AG04450 (cell line): ENCODE results near the gene FAM185A. TPM values are rescaled to one million over a fixed set of nuclear protein-coding genes. Genes with fewer than 3 reads are reported as not detected.
"Not testable (repeated sequence)": the region's sequence is repeated elsewhere in the genome, so short reads cannot be mapped to it uniquely, and the experiment has no call there.

ENCODE experiments used
- CTCF ChIA-PET: fragments of 300-600, 350-600 bp; formaldehyde crosslinking; extraction: SDS; loops from one replicate; lab custom pipeline; 2022; ENCODE audit warnings: antibody characterized with exemption, inconsistent platforms; lab: Charles Lee
- POLR2A ChIA-PET: fragments of 350-600 bp; formaldehyde crosslinking; extraction: SDS; loops from one replicate; lab custom pipeline; 2021; ENCODE audit warnings: antibody characterized with exemption, inconsistent platforms; lab: Yijun Ruan, JAX
- DNase-seq: peaks from one replicate; pipeline ENCODE4 v3.0.0-alpha.2; 2011; ENCODE audit warnings: low read depth, low spot score
- H3K27ac ChIP-seq: one replicate; pipeline ENCODE4 v1.5.1; 2012; ENCODE audit warnings: low read depth, low read length, control low read depth
- H3K27me3 ChIP-seq: one replicate; pipeline ENCODE4 v1.6.0; 2012; ENCODE audit warnings: low read length; ENCODE audit not compliant: control insufficient read depth, insufficient read depth
- H3K4me3 ChIP-seq: 2 replicates; pipeline ENCODE4 v1.5.1; 2011; ENCODE audit warnings: mild to moderate bottlenecking, low read depth, low read length, control low read depth
- H3K9me3 ChIP-seq: 2 replicates; pipeline ENCODE4 v1.5.1; 2012; ENCODE audit warnings: low read length; ENCODE audit not compliant: control insufficient read depth, insufficient read depth
- polyA plus RNA-seq: library from polyadenylated mRNA; depleted of rRNA; stranded (reverse); fragments of >200 nt; gene quantifications from 2 replicates; pipeline ENCODE4 v1.2.3, GENCODE V29; 2011
- TF ChIP-seq, protein P1 (sequence below): IDR thresholded peaks from 2 replicates; pipeline ENCODE4 v1.5.1; 2011; ENCODE audit warnings: low read depth, low read length, control low read depth, inconsistent platforms

The FAM185A gene
- polyA plus RNA-seq, 1 experiment: 4.0 TPM

DNA sequence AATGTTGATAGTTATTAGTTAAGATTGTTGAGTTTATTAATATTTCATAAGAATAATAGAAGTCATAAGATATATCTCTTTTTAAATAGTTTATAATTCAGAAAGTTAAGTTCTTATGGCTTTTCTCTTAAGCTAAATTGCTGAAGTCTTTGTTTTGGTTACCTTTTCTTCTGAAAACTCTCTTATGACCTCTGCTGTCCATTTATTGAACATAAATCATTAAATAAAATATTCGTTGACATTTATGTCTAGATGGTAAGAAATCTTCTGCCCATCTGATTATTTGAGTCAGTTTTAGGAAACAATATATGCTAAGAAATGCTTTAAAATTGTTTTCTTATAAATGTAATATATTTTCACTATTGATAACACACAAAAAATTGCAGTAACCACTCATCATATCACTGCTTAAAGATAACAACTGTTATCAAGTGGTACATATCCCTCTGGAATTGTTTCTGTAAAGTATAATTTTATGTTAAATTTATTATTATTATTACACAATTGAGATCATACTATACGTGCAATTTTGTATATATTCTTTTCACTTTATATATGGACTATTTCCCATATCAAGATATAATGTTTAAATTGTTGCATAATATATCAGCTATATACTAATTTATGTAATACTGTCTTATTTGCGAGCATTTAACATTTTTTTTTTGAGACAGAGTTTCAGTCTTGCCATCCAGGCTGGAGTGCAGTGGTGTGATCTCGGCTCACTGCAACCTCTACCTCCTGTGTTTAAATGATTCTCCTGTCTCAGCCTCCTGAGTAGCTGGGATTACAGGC, 3.1 kb upstream of the FAM185A start:
- CTCF ChIA-PET: interaction anchor here (0.6 kb wide), 1 partner anchor 13 kb away, joined by 10 read pairs; no protein-coding TSS in a partner anchor

DNA sequence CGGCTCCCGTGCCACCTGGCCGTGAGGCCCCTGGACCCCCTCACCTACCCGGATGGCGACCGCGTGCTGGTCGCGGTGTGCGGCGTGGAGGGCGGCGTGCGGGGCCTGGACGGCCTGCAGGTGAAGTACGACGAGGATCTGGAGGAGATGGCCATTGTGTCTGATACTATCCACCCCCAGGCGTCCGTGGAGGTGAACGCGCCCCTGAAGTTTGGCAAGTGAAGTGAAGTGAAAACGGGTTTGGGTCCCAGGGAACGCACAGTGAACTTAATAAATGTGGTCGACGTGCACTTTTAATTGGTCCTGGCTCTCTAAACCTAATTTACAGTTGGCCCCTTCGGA, 617 bp downstream of the FAM185A start:
- CTCF ChIA-PET, H3K9me3 ChIP-seq, H3K27me3 ChIP-seq, POLR2A ChIA-PET, H3K27ac ChIP-seq, DNase-seq: not testable (repeated sequence)
- peak overlapping the region; percentile 69 for H3K4me3 ChIP-seq

More for the DNA sequence above, 3.1 kb upstream of the FAM185A start:
- H3K27ac ChIP-seq, POLR2A ChIA-PET, H3K4me3 ChIP-seq, DNase-seq, H3K9me3 ChIP-seq, H3K27me3 ChIP-seq: not testable (repeated sequence)

DNA sequence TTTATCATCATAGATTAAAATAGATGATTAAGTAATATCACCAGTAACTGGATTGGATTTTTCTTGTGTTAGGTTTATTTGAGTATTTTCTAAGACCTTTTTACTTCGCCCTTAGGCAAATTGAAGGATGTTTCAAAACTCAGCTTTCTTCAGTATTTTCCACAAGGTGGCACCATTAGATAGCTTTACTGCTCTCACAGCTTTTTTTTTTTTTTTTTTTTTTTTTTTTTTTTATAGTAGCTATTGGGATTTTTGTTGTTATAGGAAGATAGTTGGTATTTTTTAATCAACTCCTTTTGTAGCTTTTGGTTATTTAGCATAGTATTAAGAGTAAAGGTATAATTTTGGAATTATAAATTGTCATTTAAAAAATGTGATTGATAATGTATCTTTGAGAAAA, 9.4 kb downstream of the FAM185A start:
- H3K4me3 ChIP-seq, H3K9me3 ChIP-seq, H3K27me3 ChIP-seq, DNase-seq, H3K27ac ChIP-seq: not testable (repeated sequence)
- TF ChIP-seq, protein P1, sequence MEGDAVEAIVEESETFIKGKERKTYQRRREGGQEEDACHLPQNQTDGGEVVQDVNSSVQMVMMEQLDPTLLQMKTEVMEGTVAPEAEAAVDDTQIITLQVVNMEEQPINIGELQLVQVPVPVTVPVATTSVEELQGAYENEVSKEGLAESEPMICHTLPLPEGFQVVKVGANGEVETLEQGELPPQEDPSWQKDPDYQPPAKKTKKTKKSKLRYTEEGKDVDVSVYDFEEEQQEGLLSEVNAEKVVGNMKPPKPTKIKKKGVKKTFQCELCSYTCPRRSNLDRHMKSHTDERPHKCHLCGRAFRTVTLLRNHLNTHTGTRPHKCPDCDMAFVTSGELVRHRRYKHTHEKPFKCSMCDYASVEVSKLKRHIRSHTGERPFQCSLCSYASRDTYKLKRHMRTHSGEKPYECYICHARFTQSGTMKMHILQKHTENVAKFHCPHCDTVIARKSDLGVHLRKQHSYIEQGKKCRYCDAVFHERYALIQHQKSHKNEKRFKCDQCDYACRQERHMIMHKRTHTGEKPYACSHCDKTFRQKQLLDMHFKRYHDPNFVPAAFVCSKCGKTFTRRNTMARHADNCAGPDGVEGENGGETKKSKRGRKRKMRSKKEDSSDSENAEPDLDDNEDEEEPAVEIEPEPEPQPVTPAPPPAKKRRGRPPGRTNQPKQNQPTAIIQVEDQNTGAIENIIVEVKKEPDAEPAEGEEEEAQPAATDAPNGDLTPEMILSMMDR: peak; percentile 30; the same call in 1 of the 2 replicates
- ChIA-PET POLR2A (interaction anchor here (0.6 to 1.2 kb wide), 3 partner anchors 132 to 248 kb away, joined by 3 to 17 read pairs (median 6); partner anchors contain the start of gene LRRC17), CTCF (interaction anchor here (0.6 to 1.9 kb wide), 18 partner anchors 12 to 546 kb away, joined by 3 to 50 read pairs (median 6); partner anchors contain the start of genes ARMC10 and FBXL13)

DNA sequence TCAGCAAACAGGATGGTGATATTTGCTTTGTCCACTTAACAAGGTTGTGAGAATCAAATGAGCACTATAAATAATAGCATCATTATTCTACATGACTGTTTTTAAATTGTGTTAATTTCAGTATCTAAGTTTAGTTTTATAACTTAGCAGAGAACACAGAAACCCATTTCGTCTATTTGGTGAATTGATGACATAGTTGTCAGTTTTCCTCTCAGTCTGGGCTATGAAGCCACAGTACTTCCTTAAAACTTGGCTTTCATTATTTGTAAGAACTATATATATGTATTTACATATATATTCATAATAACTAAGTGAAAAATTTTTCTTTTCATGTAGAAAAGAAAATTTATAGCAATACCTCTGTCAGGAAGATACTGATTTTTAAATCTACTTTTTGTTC, 11.1 kb downstream of the FAM185A start:
- CTCF ChIA-PET: interaction anchor here (1.0 to 1.4 kb wide), 2 partner anchors 302 to 315 kb away, joined by 3 to 37 read pairs; partner anchors contain the start of genes ARMC10 and FBXL13
- H3K9me3 ChIP-seq, H3K27ac ChIP-seq, DNase-seq, H3K4me3 ChIP-seq, H3K27me3 ChIP-seq, POLR2A ChIA-PET: not testable (repeated sequence)

DNA sequence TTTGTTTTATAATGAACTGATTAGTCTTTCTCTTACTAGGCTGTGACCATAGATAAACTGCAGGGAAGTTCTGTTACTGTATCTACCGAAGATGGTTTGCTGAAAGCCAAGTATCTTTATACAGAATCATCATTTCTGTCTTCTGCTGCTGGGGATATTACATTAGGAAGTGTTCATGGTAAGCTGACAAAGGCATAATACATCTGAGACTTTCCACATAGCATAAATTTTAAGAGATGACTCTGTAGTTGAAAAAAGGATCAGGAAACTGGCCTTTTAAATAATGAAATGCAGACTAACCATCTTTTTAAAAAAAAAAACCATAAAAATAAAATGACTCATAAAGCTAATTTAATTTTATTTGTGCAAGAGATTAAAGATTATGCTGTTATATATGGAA, 12.4 kb downstream of the FAM185A start:
- POLR2A ChIA-PET, H3K4me3 ChIP-seq, H3K27me3 ChIP-seq, H3K9me3 ChIP-seq, H3K27ac ChIP-seq, DNase-seq: not testable (repeated sequence)
- CTCF ChIA-PET: interaction anchor here (1.1 kb wide), 2 partner anchors 300 to 301 kb away, joined by 3 to 12 read pairs; no protein-coding TSS in a partner anchor

DNA sequence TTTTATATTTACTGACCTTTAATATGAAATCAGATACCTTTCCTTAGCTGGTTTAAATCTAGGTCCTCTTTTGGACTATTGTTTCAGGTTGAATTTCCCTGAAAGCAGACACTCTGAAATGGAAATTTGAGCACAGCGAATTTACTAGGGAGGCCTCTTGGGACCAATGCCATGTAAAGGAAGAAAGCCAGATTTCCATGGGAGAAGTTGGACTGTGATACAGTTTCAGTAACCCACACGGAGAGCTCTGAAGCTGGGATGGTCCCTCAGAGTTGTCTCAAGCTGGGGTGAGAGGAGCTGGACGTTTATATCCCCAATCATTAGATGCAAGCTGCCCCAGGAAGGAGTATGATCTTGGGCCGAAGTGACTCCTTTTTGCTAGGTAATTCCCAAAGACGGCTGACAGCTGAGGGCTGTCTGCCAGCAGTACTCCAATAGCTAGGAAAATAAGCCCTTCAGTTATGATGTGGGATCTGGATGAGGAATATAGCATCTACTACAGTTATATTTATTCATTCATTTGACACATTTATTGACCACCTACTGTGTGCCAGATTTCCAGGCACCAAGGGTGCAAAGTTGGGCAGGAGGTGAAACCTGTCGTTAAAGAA, 14.6 kb downstream of the FAM185A start:
- POLR2A ChIA-PET, DNase-seq, H3K4me3 ChIP-seq, H3K9me3 ChIP-seq, H3K27me3 ChIP-seq, CTCF ChIA-PET: not testable (repeated sequence)
- H3K27ac ChIP-seq: peak overlapping the region; percentile 61

DNA sequence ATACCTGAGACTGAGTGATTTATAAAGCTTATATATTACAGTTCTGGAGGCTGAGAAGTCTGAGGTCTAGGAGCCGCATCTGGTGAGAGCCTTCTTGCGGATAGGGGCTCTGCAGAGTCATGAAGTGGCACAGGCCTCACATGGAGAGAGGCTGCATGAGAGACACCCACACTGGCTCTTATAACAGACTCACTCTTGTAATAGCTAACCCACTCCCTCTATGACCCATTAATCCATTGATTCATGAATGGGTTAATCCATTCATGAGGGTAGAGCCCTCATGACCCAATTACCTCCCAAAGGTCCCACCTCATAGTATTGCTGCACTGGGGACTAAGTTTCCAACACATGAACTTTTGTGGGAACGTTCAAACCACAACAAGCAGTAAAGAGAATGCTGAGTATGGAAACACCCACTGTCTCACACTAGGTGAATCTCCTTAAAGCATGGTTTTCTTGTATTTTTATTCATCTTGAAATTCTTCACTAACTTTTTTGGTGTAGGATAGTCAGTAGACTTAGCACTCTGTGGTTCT, 20.9 kb downstream of the FAM185A start:
- CTCF ChIA-PET, POLR2A ChIA-PET, DNase-seq, H3K9me3 ChIP-seq, H3K27me3 ChIP-seq, H3K4me3 ChIP-seq, H3K27ac ChIP-seq: not testable (repeated sequence)

DNA sequence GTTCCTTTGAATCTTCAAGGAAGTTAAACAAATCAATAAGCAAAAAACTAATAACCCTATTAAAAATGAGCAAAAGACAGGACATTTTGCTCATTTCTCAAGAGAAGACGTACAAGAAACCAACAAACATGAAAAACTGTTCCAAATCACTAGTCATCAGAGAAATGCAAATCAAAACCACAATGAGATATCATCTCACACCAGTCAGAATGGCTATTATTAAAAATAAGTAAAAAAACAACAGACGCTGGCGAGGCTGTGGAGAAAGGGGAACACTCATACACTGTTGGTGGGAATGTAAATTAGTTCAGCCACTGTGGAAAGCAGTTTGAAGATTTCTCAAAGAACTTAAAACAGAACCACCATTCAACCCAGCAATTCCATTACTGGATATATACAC, 21.7 kb downstream of the FAM185A start:
- H3K4me3 ChIP-seq, POLR2A ChIA-PET, H3K9me3 ChIP-seq, CTCF ChIA-PET, H3K27me3 ChIP-seq, H3K27ac ChIP-seq, DNase-seq: not testable (repeated sequence)

DNA sequence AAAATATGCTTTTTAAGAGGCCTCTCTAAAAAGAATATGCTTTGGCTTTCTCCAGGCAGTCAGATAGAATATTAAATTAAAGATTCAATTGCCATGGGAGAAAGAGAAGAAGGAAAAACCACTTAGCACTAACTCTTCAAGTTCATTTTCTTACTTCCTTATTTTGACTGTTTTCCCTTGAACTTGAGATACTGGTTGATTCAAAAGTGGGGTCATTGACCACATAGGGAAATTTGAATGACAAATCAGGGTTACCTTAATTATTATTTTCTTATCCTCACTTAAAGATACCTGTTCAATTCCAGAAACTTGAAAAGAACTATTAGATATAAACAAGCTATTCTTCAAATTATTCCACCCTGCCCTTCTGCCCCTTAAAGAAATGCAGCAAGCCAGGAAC, 27.4 kb downstream of the FAM185A start:
- H3K27ac ChIP-seq, CTCF ChIA-PET, DNase-seq, POLR2A ChIA-PET, H3K27me3 ChIP-seq, H3K4me3 ChIP-seq, H3K9me3 ChIP-seq: not testable (repeated sequence)

DNA sequence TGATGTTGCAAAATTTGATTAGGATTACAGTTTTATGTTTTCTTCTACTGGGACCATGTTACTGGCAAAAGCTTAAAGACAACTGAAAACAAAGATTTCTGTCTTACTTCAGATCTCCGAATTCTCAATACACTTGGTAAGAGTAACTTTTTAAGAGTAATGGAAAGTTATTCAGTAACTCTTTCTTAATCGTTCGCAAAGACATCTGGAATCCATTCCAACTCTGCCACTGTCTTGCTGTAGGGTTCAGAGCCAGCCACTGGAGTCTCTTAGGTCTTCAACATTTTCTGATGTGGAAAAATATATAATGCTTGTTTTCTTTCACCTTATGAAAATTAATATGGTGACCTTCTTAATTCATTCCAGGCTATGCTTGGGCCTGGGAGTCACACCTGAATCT, 29.9 kb downstream of the FAM185A start:
- H3K4me3 ChIP-seq, CTCF ChIA-PET, DNase-seq, H3K27ac ChIP-seq, POLR2A ChIA-PET, H3K27me3 ChIP-seq, H3K9me3 ChIP-seq: not testable (repeated sequence)

DNA sequence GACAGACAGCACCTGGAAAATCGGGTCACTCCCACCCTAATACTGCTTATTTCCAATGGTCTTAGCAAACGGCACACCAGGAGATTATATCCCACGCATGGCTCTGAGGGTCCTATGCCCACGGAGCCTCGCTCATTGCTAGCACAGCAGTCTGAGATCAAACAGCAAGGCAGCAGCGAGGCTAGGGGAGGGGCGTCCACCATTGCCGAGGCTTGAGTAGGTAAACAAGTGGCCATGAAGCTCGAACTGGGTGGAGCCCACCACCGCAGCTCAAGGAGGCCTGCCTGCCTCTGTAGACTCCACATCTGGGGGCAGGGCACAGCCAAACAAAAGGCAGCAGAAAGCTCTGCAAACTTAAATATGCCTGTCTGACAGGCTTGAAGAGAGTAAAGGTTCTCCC, 32.1 kb downstream of the FAM185A start:
- H3K27me3 ChIP-seq, H3K4me3 ChIP-seq, POLR2A ChIA-PET, DNase-seq, CTCF ChIA-PET, H3K9me3 ChIP-seq, H3K27ac ChIP-seq: not testable (repeated sequence)
